ENCODE measurements around the gene CAMTA2. TPM values are rescaled to one million over a fixed set of nuclear protein-coding genes. Genes with fewer than 3 reads are reported as not detected.
"Not testable (repeated sequence)": the region's sequence is repeated elsewhere in the genome, so short reads cannot be mapped to it uniquely, and the experiment has no call there.

CAMTA2 gene
- total RNA-seq, 1 donor from 2014 or later, result 83.5 TPM

DNA sequence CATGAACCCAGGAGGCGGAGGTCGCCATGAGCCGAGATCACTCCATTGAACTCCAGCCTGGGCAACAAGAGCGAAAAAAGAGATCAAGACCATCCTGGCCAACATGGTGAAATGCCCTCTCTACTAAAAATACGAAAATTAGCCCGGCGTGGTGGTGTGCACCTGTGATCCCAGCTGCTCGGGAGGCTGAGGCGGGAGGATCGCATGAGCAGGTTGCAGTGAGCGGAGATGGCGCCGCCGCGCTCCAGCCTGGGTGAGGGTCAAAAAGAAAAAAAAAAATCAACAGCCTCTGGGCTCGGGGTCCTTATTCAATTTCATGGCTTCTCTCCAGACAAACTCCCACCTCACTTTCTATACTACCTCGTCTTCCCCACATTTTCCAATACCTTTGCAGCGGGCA is 58.6 kb downstream of the CAMTA2 start:
- Mint-ChIP-seq H3K27ac (ENCODE audit: unreplicated experiment) (no peak overlapping the region), H3K9me3 (ENCODE audit: unreplicated experiment) (no peaks in the 10 kb centered on the region), H3K4me3 (ENCODE audit: unreplicated experiment) (no peak overlapping the region), H3K27me3 (ENCODE audit: unreplicated experiment) (no peaks in the 10 kb centered on the region), H3K4me1 (ENCODE audit: unreplicated experiment) (peaks cover 2% of the 10 kb centered on the region), H3K36me3 (ENCODE audit: unreplicated experiment) (peaks cover 2% of the 10 kb centered on the region)
- DNase-seq (ENCODE audit: extremely low spot score, unreplicated experiment), result no peak
- TF ChIP-seq, protein P1, sequence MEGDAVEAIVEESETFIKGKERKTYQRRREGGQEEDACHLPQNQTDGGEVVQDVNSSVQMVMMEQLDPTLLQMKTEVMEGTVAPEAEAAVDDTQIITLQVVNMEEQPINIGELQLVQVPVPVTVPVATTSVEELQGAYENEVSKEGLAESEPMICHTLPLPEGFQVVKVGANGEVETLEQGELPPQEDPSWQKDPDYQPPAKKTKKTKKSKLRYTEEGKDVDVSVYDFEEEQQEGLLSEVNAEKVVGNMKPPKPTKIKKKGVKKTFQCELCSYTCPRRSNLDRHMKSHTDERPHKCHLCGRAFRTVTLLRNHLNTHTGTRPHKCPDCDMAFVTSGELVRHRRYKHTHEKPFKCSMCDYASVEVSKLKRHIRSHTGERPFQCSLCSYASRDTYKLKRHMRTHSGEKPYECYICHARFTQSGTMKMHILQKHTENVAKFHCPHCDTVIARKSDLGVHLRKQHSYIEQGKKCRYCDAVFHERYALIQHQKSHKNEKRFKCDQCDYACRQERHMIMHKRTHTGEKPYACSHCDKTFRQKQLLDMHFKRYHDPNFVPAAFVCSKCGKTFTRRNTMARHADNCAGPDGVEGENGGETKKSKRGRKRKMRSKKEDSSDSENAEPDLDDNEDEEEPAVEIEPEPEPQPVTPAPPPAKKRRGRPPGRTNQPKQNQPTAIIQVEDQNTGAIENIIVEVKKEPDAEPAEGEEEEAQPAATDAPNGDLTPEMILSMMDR (IDR thresholded peaks at IDR 0.05), result no peak

GRCh38 chr17:4926577-4927335 is 60.7 kb downstream of the CAMTA2 start:
- H3K36me3 Mint-ChIP-seq (ENCODE audit: unreplicated experiment); H3K27ac Mint-ChIP-seq (ENCODE audit: unreplicated experiment); H3K27me3 Mint-ChIP-seq (ENCODE audit: unreplicated experiment); DNase-seq (ENCODE audit: extremely low spot score, unreplicated experiment); H3K4me1 Mint-ChIP-seq (ENCODE audit: unreplicated experiment); H3K4me3 Mint-ChIP-seq (ENCODE audit: unreplicated experiment); H3K9me3 Mint-ChIP-seq (ENCODE audit: unreplicated experiment): not testable (repeated sequence)

DNA sequence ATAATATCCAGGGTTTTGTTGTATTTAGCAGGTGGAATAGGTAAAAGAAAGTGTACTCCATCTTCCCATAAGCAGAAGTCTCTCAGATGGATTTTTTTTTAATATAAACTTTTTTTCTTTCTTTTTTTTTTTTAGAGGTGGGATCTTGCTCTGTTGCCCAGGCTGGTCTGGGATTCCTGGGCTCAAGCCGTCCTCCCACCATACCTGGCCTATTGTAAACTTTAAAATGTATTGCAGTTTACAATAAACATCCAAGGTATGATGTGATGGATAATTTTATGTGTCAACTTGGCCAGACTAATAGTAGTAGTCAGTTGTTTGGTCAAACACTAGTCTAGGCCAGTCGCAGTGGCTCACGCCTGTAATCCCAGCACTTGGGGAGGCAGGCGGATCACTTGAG is 66.2 kb downstream of the CAMTA2 start:
- H3K4me3 Mint-ChIP-seq (ENCODE audit: unreplicated experiment), result no peak overlapping the region
- DNase-seq (ENCODE audit: extremely low spot score, unreplicated experiment), result no peak
- no peak overlapping the region for H3K27ac Mint-ChIP-seq (ENCODE audit: unreplicated experiment)
- H3K9me3 Mint-ChIP-seq (ENCODE audit: unreplicated experiment), result no peaks in the 10 kb centered on the region
- no peaks in the 10 kb centered on the region for H3K27me3 Mint-ChIP-seq (ENCODE audit: unreplicated experiment)
- H3K4me1 Mint-ChIP-seq (ENCODE audit: unreplicated experiment), result no peaks in the 10 kb centered on the region
- no peaks in the 10 kb centered on the region for H3K36me3 Mint-ChIP-seq (ENCODE audit: unreplicated experiment)
- TF ChIP-seq, protein P1 (IDR thresholded peaks at IDR 0.05), result no peak

DNA sequence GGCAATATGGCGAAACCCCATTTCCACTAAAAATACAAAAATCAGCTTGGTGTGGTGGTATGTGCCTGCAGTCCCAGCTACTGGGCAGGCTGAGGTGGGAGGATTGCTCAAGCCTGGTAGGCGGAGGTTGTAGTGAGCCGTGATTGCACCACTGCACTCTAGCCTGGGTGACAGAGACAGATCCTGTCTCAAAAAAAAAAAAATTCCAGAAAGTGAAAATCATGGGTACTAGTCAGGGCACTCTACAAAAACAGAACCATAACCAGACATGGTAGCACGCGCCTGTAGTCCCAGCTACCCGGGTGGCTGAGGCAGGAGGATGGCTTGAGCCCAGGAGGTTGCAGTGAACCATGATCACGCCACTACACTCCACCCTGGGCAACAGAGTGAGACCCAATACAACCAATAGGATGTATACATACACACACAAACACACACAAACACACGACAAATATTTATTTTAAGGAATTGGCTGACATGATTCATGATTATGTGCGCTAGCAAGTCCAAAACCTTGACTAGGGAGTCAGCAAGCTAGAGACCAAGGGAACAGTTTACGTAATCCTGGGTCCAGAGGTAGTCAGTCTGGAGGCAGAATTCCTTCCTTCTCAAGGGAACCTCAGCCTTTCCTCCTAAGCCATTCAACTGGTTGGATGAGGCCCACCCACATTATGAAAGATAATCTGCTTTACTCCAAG is 67.0 kb downstream of the CAMTA2 start:
- H3K27ac Mint-ChIP-seq (ENCODE audit: unreplicated experiment), result no peak overlapping the region
- no peak overlapping the region for H3K4me3 Mint-ChIP-seq (ENCODE audit: unreplicated experiment)
- no peak for DNase-seq (ENCODE audit: extremely low spot score, unreplicated experiment)
- H3K36me3 Mint-ChIP-seq (ENCODE audit: unreplicated experiment), result no peaks in the 10 kb centered on the region
- TF ChIP-seq, protein P1 (IDR thresholded peaks at IDR 0.05), result no peak
- no peaks in the 10 kb centered on the region for H3K9me3 Mint-ChIP-seq (ENCODE audit: unreplicated experiment)
- H3K4me1 Mint-ChIP-seq (ENCODE audit: unreplicated experiment), result no peaks in the 10 kb centered on the region
- no peaks in the 10 kb centered on the region for H3K27me3 Mint-ChIP-seq (ENCODE audit: unreplicated experiment)

GRCh38 chr17:4919511-4920047 is 67.9 kb downstream of the CAMTA2 start:
- no peak for DNase-seq (ENCODE audit: extremely low spot score, unreplicated experiment)
- no peaks in the 10 kb centered on the region for H3K9me3 Mint-ChIP-seq (ENCODE audit: unreplicated experiment)
- no peaks in the 10 kb centered on the region for H3K4me1 Mint-ChIP-seq (ENCODE audit: unreplicated experiment)
- H3K27me3 Mint-ChIP-seq (ENCODE audit: unreplicated experiment), result no peaks in the 10 kb centered on the region
- TF ChIP-seq, protein P1 (IDR thresholded peaks at IDR 0.05), result no peak
- H3K27ac Mint-ChIP-seq (ENCODE audit: unreplicated experiment), result no peak overlapping the region
- H3K4me3 Mint-ChIP-seq (ENCODE audit: unreplicated experiment), result no peak overlapping the region
- H3K36me3 Mint-ChIP-seq (ENCODE audit: unreplicated experiment), result no peaks in the 10 kb centered on the region

Small RNA genes lying within 50 kb of the gene (microRNA-seq; reads per million reads assigned to microRNA genes)
- gene MIR6864 (ENCODE audit: unreplicated experiment), result not detected
- gene MIR6865 (ENCODE audit: unreplicated experiment), result not detected

Other genes with a start within 250 kb of the CAMTA2 start
- 0.55 and 0.99 TPM in 2 replicates for gene ZMYND15, start 247.8 kb downstream of the CAMTA2 start, total RNA-seq
- gene CXCL16, start 247.7 kb downstream of the CAMTA2 start, total RNA-seq, result 11.0 and 12.8 TPM in 2 replicates
- gene TM4SF5, start 215.8 kb downstream of the CAMTA2 start, total RNA-seq, result not detected in 2 replicates
- 1.9 and 2.4 TPM in 2 replicates for gene VMO1, start 201.3 kb downstream of the CAMTA2 start, total RNA-seq
- gene GLTPD2, start 198.7 kb downstream of the CAMTA2 start, total RNA-seq, result not detected in 2 replicates
- gene PSMB6, start 191.5 kb downstream of the CAMTA2 start, total RNA-seq, result 119 TPM in 2 replicates
- 49.3 and 52.2 TPM in 2 replicates for gene PLD2, start 180.5 kb downstream of the CAMTA2 start, total RNA-seq
- 93.2 and 93.3 TPM in 2 replicates for gene MINK1, start 154.3 kb downstream of the CAMTA2 start, total RNA-seq
- 0.78 and 1.3 TPM in 2 replicates for gene C17orf107, start 88.1 kb downstream of the CAMTA2 start, total RNA-seq
- 0.27 TPM in 1 of 2 replicates, not detected in the other for gene CHRNE, start 84.6 kb downstream of the CAMTA2 start, total RNA-seq
- gene GP1BA, start 55.4 kb downstream of the CAMTA2 start, total RNA-seq, result not detected in 2 replicates
- gene SLC25A11, start 47.6 kb downstream of the CAMTA2 start, total RNA-seq, result 59.6 and 60.6 TPM in 2 replicates
- gene RNF167, start 47.4 kb downstream of the CAMTA2 start, total RNA-seq, result 105 and 115 TPM in 2 replicates
- gene PFN1, start 39.1 kb downstream of the CAMTA2 start, total RNA-seq, result 509 and 514 TPM in 2 replicates
- 9.4 and 9.5 TPM in 2 replicates for gene ENO3, start 36.6 kb downstream of the CAMTA2 start, total RNA-seq
- gene SPAG7, start 19.9 kb downstream of the CAMTA2 start, total RNA-seq, result 90.8 and 92.9 TPM in 2 replicates
- gene INCA1, start 9.8 kb upstream of the CAMTA2 start, total RNA-seq, result 0.89 and 1.8 TPM in 2 replicates
- 123 and 127 TPM in 2 replicates for gene KIF1C, start 10.3 kb upstream of the CAMTA2 start, total RNA-seq
- not detected in 2 replicates for gene SLC52A1, start 47.8 kb upstream of the CAMTA2 start, total RNA-seq
- 0.78 and 0.86 TPM in 2 replicates for gene ZFP3, start 90.8 kb upstream of the CAMTA2 start, total RNA-seq
- 7.9 and 8.5 TPM in 2 replicates for gene ZNF232, start 124.2 kb upstream of the CAMTA2 start, total RNA-seq
- gene USP6, start 128.4 kb upstream of the CAMTA2 start, total RNA-seq, result 0.13 and 0.16 TPM in 2 replicates
- gene ZNF594, start 204.2 kb upstream of the CAMTA2 start, total RNA-seq, result 9.2 and 10.4 TPM in 2 replicates
- not detected in 2 replicates for gene SCIMP, start 247.2 kb upstream of the CAMTA2 start, total RNA-seq